Measurements from ENCODE around the gene SPTBN4. TPM values are rescaled to one million over a fixed set of nuclear protein-coding genes. Genes with fewer than 3 reads are reported as not detected.
"Not testable (repeated sequence)": the region's sequence is repeated elsewhere in the genome, so short reads cannot be mapped to it uniquely, and the experiment has no call there.

The SPTBN4 gene
- total RNA-seq, 2 experiments from 2014 or later: 1.3 to 2.3 TPM

DNA sequence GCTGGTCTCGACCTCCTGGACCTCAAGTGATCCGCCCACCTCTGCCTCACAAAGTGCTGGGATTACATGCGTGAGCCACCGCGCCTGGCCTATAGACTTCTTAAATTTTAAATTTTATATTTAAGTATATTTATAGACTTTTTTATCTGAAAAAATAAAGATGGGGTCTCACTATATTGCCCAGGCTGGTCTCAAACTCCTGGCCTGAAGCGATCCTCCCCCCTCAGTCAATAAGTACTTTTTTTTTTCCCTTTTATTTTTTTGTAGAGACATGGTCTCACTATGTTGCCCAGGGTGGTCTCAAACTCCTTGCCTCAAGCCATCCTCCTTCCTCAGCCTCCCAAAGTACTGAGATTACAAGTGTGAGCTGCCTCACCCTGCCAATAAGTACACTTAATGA, 42.9 kb upstream of the SPTBN4 start:
- peaks cover 17% of the 10 kb centered on the region for H3K36me3 Mint-ChIP-seq (ENCODE audit: low read depth)
- H3K4me1 Mint-ChIP-seq (ENCODE audit: low read depth): peaks cover 14% of the 10 kb centered on the region
- TF ChIP-seq, protein P1, sequence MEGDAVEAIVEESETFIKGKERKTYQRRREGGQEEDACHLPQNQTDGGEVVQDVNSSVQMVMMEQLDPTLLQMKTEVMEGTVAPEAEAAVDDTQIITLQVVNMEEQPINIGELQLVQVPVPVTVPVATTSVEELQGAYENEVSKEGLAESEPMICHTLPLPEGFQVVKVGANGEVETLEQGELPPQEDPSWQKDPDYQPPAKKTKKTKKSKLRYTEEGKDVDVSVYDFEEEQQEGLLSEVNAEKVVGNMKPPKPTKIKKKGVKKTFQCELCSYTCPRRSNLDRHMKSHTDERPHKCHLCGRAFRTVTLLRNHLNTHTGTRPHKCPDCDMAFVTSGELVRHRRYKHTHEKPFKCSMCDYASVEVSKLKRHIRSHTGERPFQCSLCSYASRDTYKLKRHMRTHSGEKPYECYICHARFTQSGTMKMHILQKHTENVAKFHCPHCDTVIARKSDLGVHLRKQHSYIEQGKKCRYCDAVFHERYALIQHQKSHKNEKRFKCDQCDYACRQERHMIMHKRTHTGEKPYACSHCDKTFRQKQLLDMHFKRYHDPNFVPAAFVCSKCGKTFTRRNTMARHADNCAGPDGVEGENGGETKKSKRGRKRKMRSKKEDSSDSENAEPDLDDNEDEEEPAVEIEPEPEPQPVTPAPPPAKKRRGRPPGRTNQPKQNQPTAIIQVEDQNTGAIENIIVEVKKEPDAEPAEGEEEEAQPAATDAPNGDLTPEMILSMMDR (IDR thresholded peaks at IDR 0.05): no peak
- no peaks in the 10 kb centered on the region for H3K9me3 Mint-ChIP-seq
- peak overlapping the region; percentile 96 for H3K27ac Mint-ChIP-seq
- ChIA-PET POLR2A (no interaction called here), CTCF (interaction anchor here (1.0 to 4.6 kb wide), 3 partner anchors 9 to 119 kb away, joined by 3 to 22 read pairs (median 3); no protein-coding TSS in a partner anchor)
- DNase-seq: no peak
- H3K27me3 Mint-ChIP-seq: no peaks in the 10 kb centered on the region
- intact Hi-C loops (cut with micrococcal nuclease): no loop called here
- no peak for ATAC-seq
- peak overlapping the region; percentile 97 for H3K4me3 Mint-ChIP-seq

DNA sequence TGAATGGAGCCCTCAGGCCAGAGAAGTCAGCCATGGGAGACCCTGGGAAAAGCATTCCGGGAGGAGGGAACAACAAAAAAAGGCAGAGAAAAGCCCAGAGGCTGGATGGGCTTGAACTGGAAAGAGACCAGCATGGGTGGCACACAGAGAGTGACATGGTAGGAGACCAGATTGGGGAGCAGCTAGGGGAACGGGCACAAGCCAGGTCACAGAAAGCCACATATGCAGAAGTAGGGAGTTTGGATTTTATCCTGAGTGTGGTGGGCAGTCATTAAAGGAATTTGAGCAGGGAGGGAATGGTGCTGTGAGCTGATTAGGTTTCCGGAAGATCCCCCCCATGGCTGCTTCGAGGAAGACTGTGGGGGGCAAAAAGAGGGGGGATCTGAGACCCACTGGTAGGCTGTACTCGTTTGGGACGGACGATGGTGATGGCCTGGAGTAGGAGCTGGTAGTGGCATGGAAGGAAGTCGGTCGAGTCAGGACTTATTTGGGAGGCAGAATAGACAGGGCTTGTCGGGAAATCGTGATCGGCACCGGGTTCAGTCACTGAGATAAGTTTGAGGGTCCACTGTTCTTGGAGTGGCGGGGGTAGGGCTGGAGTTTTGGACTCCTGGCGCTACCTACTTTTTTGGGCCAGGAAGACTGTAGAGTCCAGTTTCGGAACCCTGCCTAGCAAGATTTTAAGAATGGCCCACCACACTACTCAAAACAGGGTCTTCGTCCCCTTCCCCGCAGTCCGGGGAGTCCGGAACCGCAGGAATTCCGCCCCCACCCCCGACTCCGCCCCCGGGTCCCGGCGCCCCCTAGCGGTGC, 42.0 kb upstream of the SPTBN4 start:
- ATAC-seq (no peak), DNase-seq (no peak)
- CTCF ChIA-PET: interaction anchor here (1.0 to 1.1 kb wide), 3 partner anchors 9 to 120 kb away, joined by 3 read pairs; no protein-coding TSS in a partner anchor
- peak overlapping the region; percentile 96 for H3K27ac Mint-ChIP-seq
- peaks cover 17% of the 10 kb centered on the region for H3K36me3 Mint-ChIP-seq (ENCODE audit: low read depth)
- POLR2A ChIA-PET: interaction anchor here (0.6 kb wide), 1 partner anchor 11 kb away, joined by 4 read pairs; no protein-coding TSS in a partner anchor
- peaks cover 14% of the 10 kb centered on the region for H3K4me1 Mint-ChIP-seq (ENCODE audit: low read depth)
- TF ChIP-seq, protein P1 (IDR thresholded peaks at IDR 0.05): peak; percentile 71
- no peaks in the 10 kb centered on the region for H3K27me3 Mint-ChIP-seq
- no peaks in the 10 kb centered on the region for H3K9me3 Mint-ChIP-seq
- peak overlapping the region; percentile 97 for H3K4me3 Mint-ChIP-seq
- intact Hi-C loops (cut with micrococcal nuclease): loop anchor here (1.0 kb wide), 1 partner anchor 18 kb away; no protein-coding TSS in a partner anchor

DNA sequence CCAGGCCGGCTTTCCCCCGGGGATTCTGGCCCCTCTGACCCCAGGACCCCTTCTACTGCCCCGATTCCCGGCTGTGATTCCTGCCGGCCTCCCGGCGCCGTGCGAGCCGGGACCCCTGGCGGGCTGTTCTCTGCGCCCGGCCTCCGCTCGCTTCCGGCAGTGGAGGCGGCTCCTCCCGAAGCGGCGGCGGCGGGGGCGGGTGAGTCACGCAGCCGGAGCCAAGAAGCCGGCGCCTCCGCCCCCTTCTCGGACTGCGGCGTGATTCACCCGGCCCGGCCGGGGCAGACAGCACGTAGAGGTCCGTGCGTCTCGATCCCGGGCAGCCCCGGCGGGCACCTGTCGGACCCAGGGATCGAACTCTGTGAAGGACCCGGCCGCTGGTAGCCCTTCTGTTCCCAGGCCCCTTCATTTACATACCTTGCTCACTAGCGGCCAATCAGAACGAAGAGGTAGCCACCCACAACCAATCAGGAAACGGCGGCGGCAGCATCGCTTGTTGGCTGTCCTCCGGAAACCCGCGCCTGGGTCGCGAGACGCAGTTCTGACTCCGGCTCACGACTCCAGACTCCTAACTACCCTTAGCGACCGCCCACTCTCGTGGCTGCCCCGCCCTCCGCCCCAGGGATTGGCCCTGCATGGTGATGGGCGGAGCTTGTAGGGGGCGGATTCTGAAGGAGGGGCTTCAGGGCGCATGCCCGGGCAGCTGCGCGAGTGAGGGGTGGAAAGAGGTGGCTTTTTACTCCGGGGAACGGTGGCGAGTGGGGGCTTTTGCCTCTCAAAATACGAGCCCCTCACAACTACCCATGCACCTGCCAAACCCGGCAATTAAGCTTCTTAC, 41.1 kb upstream of the SPTBN4 start, which contains the start of gene SERTAD1:
TSS of gene SERTAD1 (minus strand) at position 543 of the 838 bp plus-strand sequence. CDS start 2,446 bp downstream, outside the sequence.
- H3K36me3 Mint-ChIP-seq (ENCODE audit: low read depth): peaks cover 17% of the 10 kb centered on the region

DNA sequence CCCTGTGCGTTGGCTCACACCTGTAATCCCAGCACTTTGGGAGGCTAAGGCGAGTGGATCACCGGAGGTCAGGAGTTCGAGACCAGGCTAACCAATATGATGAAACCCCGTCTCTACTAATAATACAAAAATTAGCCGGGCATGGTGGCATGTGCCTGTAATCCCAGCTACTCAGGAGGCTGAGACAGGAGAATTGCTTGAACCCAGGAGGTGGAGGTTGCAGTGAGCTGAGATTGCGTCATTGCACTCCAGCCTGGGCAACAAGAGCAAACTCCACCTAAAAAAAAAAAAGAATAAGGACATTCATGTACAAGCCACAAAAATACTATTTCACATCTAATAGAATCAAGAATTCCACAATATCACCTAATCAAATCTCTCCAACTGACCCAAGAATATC, 38.6 kb upstream of the SPTBN4 start:
- H3K36me3 Mint-ChIP-seq (ENCODE audit: low read depth); intact Hi-C loops (cut with micrococcal nuclease); H3K27ac Mint-ChIP-seq; ATAC-seq; DNase-seq; H3K4me3 Mint-ChIP-seq; H3K9me3 Mint-ChIP-seq; H3K27me3 Mint-ChIP-seq; H3K4me1 Mint-ChIP-seq (ENCODE audit: low read depth): not testable (repeated sequence)
- ChIA-PET CTCF (interaction anchor here (0.8 to 4.0 kb wide), 3 partner anchors 37 to 206 kb away, joined by 3 to 21 read pairs (median 4); partner anchors contain the start of gene BLVRB), POLR2A (interaction anchor here (1.7 to 3.7 kb wide), 2 partner anchors 11 to 14 kb away, joined by 5 to 29 read pairs; no protein-coding TSS in a partner anchor)

More for the DNA sequence above, 41.1 kb upstream of the SPTBN4 start, which contains the start of gene SERTAD1:
- Mint-ChIP-seq H3K27ac (peak within 1 kb of the TSS; percentile 96), H3K4me3 (peak within 1 kb of the TSS; percentile 97), H3K27me3 (no peaks in the 10 kb centered on the region), H3K9me3 (no peaks in the 10 kb centered on the region), H3K4me1 (ENCODE audit: low read depth) (peaks cover 12% of the 10 kb centered on the region)
- POLR2A ChIA-PET: interaction anchor here (0.6 to 3.7 kb wide), 6 partner anchors 9 to 43 kb away, joined by 3 to 29 read pairs (median 4); no protein-coding TSS in a partner anchor
- intact Hi-C loops (cut with micrococcal nuclease): loop anchor here (1.0 kb wide), 1 partner anchor 18 kb away; no protein-coding TSS in a partner anchor
- TF ChIP-seq, protein P1 (IDR thresholded peaks at IDR 0.05): no peak
- CTCF ChIA-PET: interaction anchor here (0.9 to 4.0 kb wide), 6 partner anchors 8 to 120 kb away, joined by 3 to 21 read pairs (median 4); partner anchors contain the start of genes BLVRB and SERTAD3
- ATAC-seq (peak; percentile 93), DNase-seq (peak; percentile 100)

DNA sequence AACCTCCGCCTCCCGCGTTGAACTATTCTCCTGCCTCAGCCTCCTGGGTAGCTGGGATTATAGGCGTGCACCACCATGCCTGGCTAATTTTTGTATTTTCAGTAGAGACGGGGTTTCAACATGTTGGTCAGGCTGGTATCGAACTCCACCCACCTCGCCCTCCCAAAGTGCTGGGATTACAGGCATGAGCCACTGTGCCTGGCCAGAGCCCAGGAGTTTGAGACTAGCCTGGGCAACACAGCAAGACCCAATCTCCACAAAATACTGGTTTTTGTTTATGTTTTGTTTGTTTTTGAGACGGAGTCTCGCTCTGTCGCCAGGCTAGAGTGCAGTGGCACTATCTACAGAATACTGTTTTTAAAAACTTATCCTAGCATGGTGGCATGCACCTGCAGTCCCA, 36.6 kb upstream of the SPTBN4 start:
- DNase-seq; POLR2A ChIA-PET; H3K9me3 Mint-ChIP-seq; H3K4me3 Mint-ChIP-seq; intact Hi-C loops (cut with micrococcal nuclease); ATAC-seq; H3K27me3 Mint-ChIP-seq; H3K36me3 Mint-ChIP-seq (ENCODE audit: low read depth); H3K27ac Mint-ChIP-seq: not testable (repeated sequence)
- H3K4me1 Mint-ChIP-seq (ENCODE audit: low read depth): peaks cover 12% of the 10 kb centered on the region
- CTCF ChIA-PET: interaction anchor here (0.6 to 1.0 kb wide), 3 partner anchors 10 to 205 kb away, joined by 3 to 5 read pairs (median 3); no protein-coding TSS in a partner anchor

Data from activated CD8-positive, alpha-beta T cell treated with anti-CD3 and anti-CD28 coated beads for 36 hours (primary cell).